Measurements from ENCODE around the gene EMX1.

The EMX1 gene

GRCh38 chr2:72956936-72957335 is 39.6 kb downstream of the EMX1 start:
- DNase-seq: no peak

GRCh38 chr2:72958542-72959385 is 41.4 kb downstream of the EMX1 start:
- DNase-seq: no peak

- DNase-seq: no peak
These were observed 42.2 kb downstream of the EMX1 start for GRCh38 chr2:72959554-72959953.

- no peak for DNase-seq
These were observed 43.0 kb downstream of the EMX1 start for GRCh38 chr2:72959995-72960981.

GRCh38 chr2:72961036-72961720 is 43.9 kb downstream of the EMX1 start:
- no peak for DNase-seq

GRCh38 chr2:72961853-72962468 is 44.6 kb downstream of the EMX1 start:
- no peak for DNase-seq

GRCh38 chr2:72962911-72963310 is 45.6 kb downstream of the EMX1 start:
- DNase-seq: no peak

- no peak for DNase-seq
These were observed 46.3 kb downstream of the EMX1 start for GRCh38 chr2:72963423-72964145.

GRCh38 chr2:72964146-72964525 is 46.8 kb downstream of the EMX1 start:
- DNase-seq: no peak

- no peak for DNase-seq
These were observed 47.7 kb downstream of the EMX1 start for GRCh38 chr2:72965016-72965415.

GRCh38 chr2:72965770-72966450 is 48.6 kb downstream of the EMX1 start:
- DNase-seq: no peak

- DNase-seq: no peak
These were observed 51.0 kb downstream of the EMX1 start for GRCh38 chr2:72968286-72968685.

GRCh38 chr2:72969706-72970105 is 52.4 kb downstream of the EMX1 start:
- DNase-seq: no peak

- no peak for DNase-seq
These were observed 53.7 kb downstream of the EMX1 start for GRCh38 chr2:72971036-72971435.

- DNase-seq: no peak
These were observed 55.2 kb downstream of the EMX1 start for GRCh38 chr2:72972352-72973136.

GRCh38 chr2:72973137-72973535 is 55.8 kb downstream of the EMX1 start:
- DNase-seq: no peak

- DNase-seq: no peak
These were observed 56.5 kb downstream of the EMX1 start for GRCh38 chr2:72973566-72974435.

GRCh38 chr2:72974436-72974754 is 57.1 kb downstream of the EMX1 start:
- no peak for DNase-seq

- no peak for DNase-seq
These were observed 57.7 kb downstream of the EMX1 start for GRCh38 chr2:72975017-72975416.
